Heart left ventricle (tissue), 16 donors: ENCODE data around the gene HSPA12A. TPM values are rescaled to one million over a fixed set of nuclear protein-coding genes. Genes with fewer than 3 reads are reported as not detected.

Experiments
- ATAC-seq, 4 donors: fragments of 200-7000 bp; cut with Tn5 transposase; one replicate each; pipeline ENCODE4 v1.9.1; 2020 to 2022; ENCODE audit warnings: moderate library complexity in 4 of 4, mild to moderate bottlenecking in 3 of 4, moderate number of reproducible peaks in 1 of 4
- DNase-seq, 5 donors: peaks; one replicate each; pipeline ENCODE4 v3.0.0-alpha.2; 2020
- H3K27ac ChIP-seq, 12 donors: fragments of 200-600 bp; sonication (generic) in 4 of 12; one replicate each; pipeline versions ENCODE4 v1.5.0 to v1.8.0; 2016 to 2022; ENCODE audit warnings: mild to moderate bottlenecking in 2 of 12
- H3K27me3 ChIP-seq, 9 donors: fragments of 200-600 bp; sonication (generic) in 2 of 9; one replicate each; pipeline versions ENCODE4 v1.5.1 to v1.8.0; 2016 to 2022; ENCODE audit warnings: mild to moderate bottlenecking in 3 of 9
- H3K36me3 ChIP-seq, 9 donors: fragments of 200-600 bp; sonication (generic) in 2 of 9; one replicate each; pipeline versions ENCODE4 v1.5.0 to v1.8.0; 2018 to 2022; ENCODE audit warnings: mild to moderate bottlenecking in 2 of 9
- H3K4me1 ChIP-seq, 12 donors: fragments of 200-600 bp; sonication (generic) in 4 of 12; one replicate each; pipeline versions ENCODE4 v1.5.0 to v1.8.0; 2016 to 2022; ENCODE audit warnings: mild to moderate bottlenecking in 3 of 12
- H3K4me3 ChIP-seq, 12 donors: fragments of 200-600 bp; sonication (generic) in 4 of 12; one replicate each; pipeline versions ENCODE4 v1.5.0 to v1.8.0; 2017 to 2022; ENCODE audit warnings: mild to moderate bottlenecking in 9 of 12, moderate library complexity in 4 of 12
- H3K9me3 ChIP-seq, 12 donors: fragments of 200-600 bp; sonication (generic) in 4 of 12; one replicate each; pipeline versions ENCODE4 v1.5.0 to v1.8.0; 2016 to 2022; ENCODE audit warnings: mild to moderate bottlenecking in 1 of 12
- CTCF ChIP-seq, 12 donors: fragments of 200-600 bp; sonication (generic) in 4 of 12; IDR thresholded peaks; one replicate each; pipeline versions ENCODE4 v1.5.0 to v1.8.0; 2018 to 2022; ENCODE audit warnings: antibody characterized with exemption in 12 of 12, mild to moderate bottlenecking in 5 of 12
- POLR2A ChIP-seq, 2 donors: fragments of 450-650 bp; IDR thresholded peaks; one replicate each; pipeline ENCODE4 v1.6.1; 2017; ENCODE audit warnings: antibody characterized with exemption in 2 of 2, mild to moderate bottlenecking in 2 of 2, moderate library complexity in 2 of 2
- WGBS, 4 donors: extraction: QIAGEN DNeasy Blood & Tissue Kit in 2 of 4; methylation state at CpG; one replicate each; pipeline versions ENCODE4 v1.1.5 to v1.1.7; 2013 to 2018; 5-methylcytosine and 5-hydroxymethylcytosine counted together
- intact Hi-C, 10 donors: fragments of 100-400 bp; cut with DNase I; formaldehyde crosslinking; loops; one replicate each; pipeline versions ENCODE4 v1.11.1 to v1.14.2; 2022
- polyA plus RNA-seq, 2 donors: library from polyadenylated mRNA; stranded (reverse); fragments of 200-250 nt; gene quantifications; one replicate each; pipeline ENCODE4 v1.2.3, GENCODE V29; 2013
- total RNA-seq, 9 donors: library from RNA; depleted of rRNA in 2 of 9; stranded (reverse); fragments of >200 nt in 2 of 9; fragmentation: NEBNext Ultra II Directional in 3 of 9; extraction: Animal tissue kit (Norgen Biotek cat#: 25700) in 3 of 9; gene quantifications; one replicate each; pipeline versions ENCODE4 v1.1.0 to v1.2.4, GENCODE V29; 2016 to 2023
- donor health status: ischemic (EF 13 %, LVEDD 7.1; RV severe dilation, severe dysfunction).
- donor health status: healthy with polysubstance abuse.
- donor health status: DM: no; HTN: yes; CAD: no.
- donor health status: DM: no; HTN: no; CAD: no.
- donor health status: ischemic (EF 25% LVEDD 6.9; RV normal size, moderate dysfunction).
- donor health status: ischemic (EF 25% LVEDD 5.7; RV mildly dilated, moderate dysfunction).
- donor health status: healthy.
- donor health status: DM: yes; HTN: yes; CAD: no.
- donor health status: ischemic (EF 35%, LVEDD 5.7; RV mildly dilated, moderate dysfunction).
- donor health status: nonischemic (EF 11% LVEDD 7.7; RV severe dilation, severe dysfunction).
- donor health status: DM: yes; HTN: yes; CAD: no.
- donor health status: PGD.
- donor health status: ischemic (EF 29% LVEDD 5.4; RV normal size, mild dysfunction).
- donor health status: nonischemic (EF 23%, LVEDD 6.1; RV moderate dilation, normal function).

HSPA12A gene
- total and polyA plus RNA-seq, 11 donors: 4.7 to 17.0 (median 13.5) TPM

GRCh38 chr10:116772909-116773705, 30.7 kb upstream of the HSPA12A start:
- ATAC-seq (no peak), DNase-seq (no peak)
- TF ChIP-seq CTCF (IDR thresholded peaks at IDR 0.05): no peak
- no peak for TF ChIP-seq POLR2A (IDR thresholded peaks at IDR 0.05)
- no peaks in the 10 kb centered on the region for H3K27me3 ChIP-seq
- intact Hi-C loops: no loop called here
- no peak overlapping the region for H3K27ac ChIP-seq
- H3K9me3 ChIP-seq: no peaks in the 10 kb centered on the region
- 71 to 95% (median 87%) methylated on average over 2 to 7 of the region's 7 CpGs for WGBS, 4 donors
- peaks cover 0 to 30% (median 2%) of the 10 kb centered on the region in 12 donors for H3K4me1 ChIP-seq
- H3K36me3 ChIP-seq: no peaks in the 10 kb centered on the region
- no peak overlapping the region for H3K4me3 ChIP-seq

- Histone ChIP-seq H3K4me1 (peaks cover 0 to 40% (median 7%) of the 10 kb centered on the region in 12 donors), H3K27me3 (no peaks in the 10 kb centered on the region), H3K27ac (no peak overlapping the region), H3K4me3 (no peak overlapping the region), H3K9me3 (no peaks in the 10 kb centered on the region), H3K36me3 (no peaks in the 10 kb centered on the region)
- intact Hi-C loops: no loop called here
- 84 to 91% (median 90%) methylated on average over 9 of the region's 9 CpGs for WGBS, 4 donors
- DNase-seq (no peak), ATAC-seq (no peak)
- no peak for TF ChIP-seq CTCF (IDR thresholded peaks at IDR 0.05)
- TF ChIP-seq POLR2A (IDR thresholded peaks at IDR 0.05): no peak
These were observed 29.7 kb upstream of the HSPA12A start for GRCh38 chr10:116771959-116772585.

- H3K27me3 ChIP-seq: no peaks in the 10 kb centered on the region
- H3K4me3 ChIP-seq: no peak overlapping the region
- ATAC-seq: peak; percentile 23 to 77 (median 54)
- H3K27ac ChIP-seq: peak overlapping the region in 10 of 12 donors; percentile 25 to 70 (median 50)
- DNase-seq: peak; percentile 49 to 73 (median 71)
- WGBS, 4 donors: 50 to 63% (median 59%) methylated on average over 17 to 18 of the region's 18 CpGs
- peaks cover 0 to 44% (median 10%) of the 10 kb centered on the region in 12 donors for H3K4me1 ChIP-seq
- no peaks in the 10 kb centered on the region for H3K36me3 ChIP-seq
- no peaks in the 10 kb centered on the region for H3K9me3 ChIP-seq
- intact Hi-C loops: no loop called here
- TF ChIP-seq POLR2A (IDR thresholded peaks at IDR 0.05) (no peak), CTCF (IDR thresholded peaks at IDR 0.05) (no peak)
These were observed 29.0 kb upstream of the HSPA12A start for GRCh38 chr10:116771101-116771958.
